NCI-H1694 treated with DMSO at 0.1 percent for 48 hours (cell line): Measurements from ENCODE around the gene SMU1.
"Not testable (repeated sequence)": the region's sequence is repeated elsewhere in the genome, so short reads cannot be mapped to it uniquely, and the experiment has no call there.

Experiments
- DNase-seq: peaks from one replicate; lab custom pipeline; 2025; lab: John Stamatoyannopoulos, UW

SMU1 gene

DNA sequence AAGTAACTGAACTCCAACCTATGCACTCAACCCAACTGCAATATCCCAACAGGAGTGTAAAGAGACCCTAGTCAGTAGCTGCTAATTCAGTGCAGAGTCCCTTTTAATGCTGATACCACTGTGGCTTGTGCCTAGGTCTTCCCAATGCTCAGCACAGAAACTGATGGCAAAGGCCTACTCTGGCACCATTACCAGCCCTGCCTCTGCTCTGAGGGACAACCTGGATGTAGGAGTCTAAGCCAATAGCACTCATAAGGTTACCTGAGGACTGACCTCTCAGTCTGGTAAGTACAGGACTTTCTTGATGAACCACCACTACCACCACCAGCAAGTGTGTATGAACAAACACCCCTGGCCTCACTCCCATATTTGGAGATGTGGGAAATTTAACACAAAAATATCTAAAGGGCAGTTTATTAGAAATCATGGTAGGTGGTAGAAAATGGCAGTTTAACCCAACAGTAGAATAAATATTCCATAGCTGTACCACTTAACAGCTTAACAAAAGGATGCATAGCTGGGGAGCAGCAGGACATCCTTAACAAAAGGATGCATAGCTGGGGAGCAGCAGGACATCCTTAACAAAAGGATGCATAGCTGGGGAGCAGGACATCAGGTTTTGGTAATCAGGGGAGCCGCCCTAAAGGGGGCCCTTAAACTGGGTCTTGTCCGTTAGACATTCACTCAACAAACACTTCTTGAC is 62.4 kb downstream of the SMU1 start:
- no peak for DNase-seq

DNA sequence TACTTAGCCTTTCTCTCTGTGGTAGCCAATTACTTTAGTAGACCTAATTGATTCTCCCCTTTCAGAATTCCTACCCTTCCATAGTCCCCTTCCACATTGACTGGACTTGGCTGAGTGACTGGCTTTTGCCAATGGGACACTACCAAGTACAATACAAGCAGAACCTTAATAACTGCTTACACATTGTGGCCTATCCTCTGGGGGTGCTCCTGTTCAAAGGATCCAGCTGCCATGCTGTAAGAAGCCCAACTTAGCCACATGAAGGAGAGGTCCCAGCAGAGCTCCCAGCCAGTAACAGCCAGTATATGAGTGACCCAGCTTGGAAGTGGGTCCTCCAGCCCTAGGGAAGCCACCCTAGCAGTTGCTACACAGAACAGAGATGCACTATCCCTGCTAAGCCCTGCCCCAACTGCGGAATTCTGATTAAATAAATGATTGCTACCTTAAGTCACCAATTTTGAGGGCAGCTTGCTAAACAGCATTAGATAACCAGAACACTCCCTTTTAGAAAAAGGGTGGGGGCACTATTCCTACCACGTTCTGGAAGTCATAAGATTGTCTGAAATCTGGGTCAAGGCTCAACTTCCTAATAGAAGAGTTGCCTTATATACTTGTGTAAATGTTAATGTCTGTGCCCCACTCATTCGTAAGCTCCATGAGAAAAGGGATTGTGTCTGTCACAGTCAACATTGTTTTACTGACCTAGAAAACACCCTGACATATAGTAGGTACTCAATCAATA is 64.0 kb downstream of the SMU1 start:
- DNase-seq = no peak

DNA sequence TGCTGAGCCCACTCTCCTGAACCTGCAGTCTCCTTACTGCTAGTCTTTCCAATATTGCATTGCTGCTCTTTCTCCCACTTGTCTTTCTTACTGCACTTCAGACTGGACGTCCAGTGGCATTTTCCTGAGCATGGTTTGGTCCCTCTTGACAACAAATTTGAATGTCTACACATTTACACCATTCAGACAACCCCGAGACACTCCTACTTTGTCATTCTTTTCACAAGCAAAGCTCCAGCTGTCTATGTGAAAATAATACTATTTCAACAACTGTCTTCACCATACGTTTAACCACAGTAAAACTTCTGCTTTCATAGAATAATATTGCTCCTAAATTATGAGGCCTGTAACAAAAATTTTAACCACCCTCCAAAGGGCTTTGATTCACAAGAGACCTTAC is 64.6 kb downstream of the SMU1 start:
- no peak for DNase-seq

DNA sequence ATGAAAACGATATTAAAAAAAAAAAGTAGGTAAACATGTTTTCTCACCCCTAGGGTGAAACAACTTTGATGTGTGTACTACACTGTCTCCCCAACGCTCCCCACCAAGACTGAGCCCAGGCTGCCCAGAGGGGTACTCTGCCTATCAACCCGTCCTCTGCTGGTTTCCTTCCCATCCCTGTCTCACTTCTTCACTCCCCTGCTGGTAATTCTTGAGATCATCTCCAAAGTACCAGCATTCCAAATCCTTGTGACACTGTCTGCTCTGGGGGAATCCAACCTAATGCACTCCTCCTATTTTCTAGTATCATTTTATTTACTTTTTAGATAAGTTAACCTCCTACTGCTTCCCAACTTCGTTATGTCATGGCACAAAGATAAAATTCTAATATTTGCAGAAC is 68.7 kb downstream of the SMU1 start:
- no peak for DNase-seq

DNA sequence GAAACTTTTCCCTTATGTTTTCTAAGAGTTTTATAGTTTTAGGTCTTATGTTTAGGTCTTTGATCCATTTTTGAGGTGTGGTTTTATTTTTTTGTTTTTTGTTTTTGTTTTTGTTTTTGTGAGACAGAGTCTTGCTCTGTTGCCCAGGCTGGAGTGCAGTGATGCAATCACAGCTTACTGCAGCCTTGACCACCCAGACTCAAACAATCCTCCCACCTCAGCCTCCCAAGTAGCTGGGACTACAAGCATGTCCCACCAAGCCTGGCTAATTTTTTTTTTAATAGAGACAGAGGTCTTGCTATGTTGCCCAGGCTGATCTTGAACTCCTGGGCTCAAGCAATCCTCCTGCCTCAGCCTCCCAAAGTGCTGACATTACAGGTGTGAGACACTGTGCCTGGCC is 71.1 kb downstream of the SMU1 start:
- not testable (repeated sequence) for DNase-seq

DNA sequence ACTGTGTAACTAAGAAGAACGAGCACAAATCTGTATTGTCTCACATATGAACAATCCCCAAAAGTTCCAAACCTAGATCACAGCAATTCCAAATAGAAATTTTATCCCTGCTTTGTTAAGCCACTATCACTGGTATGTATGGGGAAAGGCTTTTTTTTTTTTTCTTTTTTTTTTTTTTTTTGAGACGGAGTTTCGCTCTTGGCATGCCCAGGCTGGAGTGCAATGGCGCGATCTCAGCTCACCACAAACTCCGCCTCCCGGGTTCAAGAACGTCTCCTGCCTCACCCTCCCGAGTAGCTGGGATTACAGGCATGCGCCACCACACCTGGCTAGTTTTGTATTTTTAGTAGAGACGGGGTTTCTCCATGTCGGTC is 75.8 kb downstream of the SMU1 start:
- DNase-seq = not testable (repeated sequence)

DNA sequence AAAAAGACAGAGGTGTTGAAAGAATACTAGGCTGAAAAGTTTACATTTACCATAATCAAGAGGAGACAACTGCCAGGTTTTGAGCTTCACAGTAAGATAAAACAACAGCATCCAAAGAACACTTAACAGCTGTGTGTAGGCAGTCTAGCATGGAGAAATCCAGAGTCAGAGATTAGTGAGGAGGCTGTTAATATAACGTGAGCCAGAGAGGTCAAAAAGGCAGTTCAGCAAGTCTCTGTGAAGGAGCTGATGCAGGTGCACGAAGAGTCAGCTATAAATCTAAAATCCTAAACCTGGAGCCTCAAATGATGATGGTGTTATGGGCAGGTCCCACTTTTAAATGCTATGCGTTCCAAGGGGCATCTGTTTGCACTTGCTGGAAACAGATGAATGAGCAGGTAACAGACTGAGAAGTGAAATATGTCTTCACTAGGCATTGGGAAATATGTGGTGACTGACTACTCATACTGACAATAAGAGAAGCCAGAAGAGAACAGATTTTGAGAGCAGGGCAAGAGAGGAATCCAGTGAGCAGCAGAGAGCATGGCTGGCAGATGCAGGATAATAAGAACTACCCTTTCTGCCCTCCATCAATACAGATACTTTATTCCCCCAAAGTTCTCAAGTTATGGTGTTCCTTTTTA is 83.8 kb downstream of the SMU1 start:
- no peak for DNase-seq

DNA sequence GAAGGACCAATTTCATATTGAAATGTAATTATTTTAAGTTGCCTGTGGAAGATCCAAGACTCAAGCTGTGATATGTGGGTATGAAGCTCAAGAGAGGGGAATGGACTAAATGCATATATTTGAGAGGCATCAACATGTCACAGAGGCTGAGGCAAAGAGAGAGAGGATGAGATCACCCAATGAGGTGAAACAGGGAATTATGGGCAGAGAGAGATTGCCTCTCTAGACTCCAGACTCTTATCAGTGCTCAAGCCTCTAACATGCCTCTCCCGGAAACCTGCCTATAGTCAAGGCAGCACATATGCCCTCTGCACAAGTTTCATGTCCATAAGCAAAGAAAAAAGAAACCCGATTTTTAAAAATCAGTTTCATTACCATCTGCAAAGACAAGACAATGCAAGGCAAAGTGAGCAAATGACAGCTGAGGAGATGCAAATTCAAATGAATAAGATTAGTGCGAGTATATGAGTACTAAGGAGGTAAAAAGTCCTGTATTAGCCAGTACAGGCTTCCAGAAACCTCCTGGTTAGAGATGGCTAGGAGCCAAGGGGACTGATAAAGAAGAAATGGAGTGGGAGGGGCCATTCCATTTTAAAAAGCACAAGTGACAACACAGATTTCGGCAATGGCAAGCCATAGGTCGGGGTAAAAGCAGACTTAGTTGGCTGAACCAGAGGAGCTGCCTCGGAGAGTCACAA is 84.4 kb downstream of the SMU1 start:
- DNase-seq = no peak
